ENCODE measurements around the gene RBM17. TPM values are rescaled to one million over a fixed set of nuclear protein-coding genes. Genes with fewer than 3 reads are reported as not detected.

RBM17 gene
- total and polyA plus RNA-seq, 2 of the 13 experiments (the other 11 are each of a cell fraction or from before 2014, with no cell fraction given) = 30.7 to 77.5 TPM

DNA sequence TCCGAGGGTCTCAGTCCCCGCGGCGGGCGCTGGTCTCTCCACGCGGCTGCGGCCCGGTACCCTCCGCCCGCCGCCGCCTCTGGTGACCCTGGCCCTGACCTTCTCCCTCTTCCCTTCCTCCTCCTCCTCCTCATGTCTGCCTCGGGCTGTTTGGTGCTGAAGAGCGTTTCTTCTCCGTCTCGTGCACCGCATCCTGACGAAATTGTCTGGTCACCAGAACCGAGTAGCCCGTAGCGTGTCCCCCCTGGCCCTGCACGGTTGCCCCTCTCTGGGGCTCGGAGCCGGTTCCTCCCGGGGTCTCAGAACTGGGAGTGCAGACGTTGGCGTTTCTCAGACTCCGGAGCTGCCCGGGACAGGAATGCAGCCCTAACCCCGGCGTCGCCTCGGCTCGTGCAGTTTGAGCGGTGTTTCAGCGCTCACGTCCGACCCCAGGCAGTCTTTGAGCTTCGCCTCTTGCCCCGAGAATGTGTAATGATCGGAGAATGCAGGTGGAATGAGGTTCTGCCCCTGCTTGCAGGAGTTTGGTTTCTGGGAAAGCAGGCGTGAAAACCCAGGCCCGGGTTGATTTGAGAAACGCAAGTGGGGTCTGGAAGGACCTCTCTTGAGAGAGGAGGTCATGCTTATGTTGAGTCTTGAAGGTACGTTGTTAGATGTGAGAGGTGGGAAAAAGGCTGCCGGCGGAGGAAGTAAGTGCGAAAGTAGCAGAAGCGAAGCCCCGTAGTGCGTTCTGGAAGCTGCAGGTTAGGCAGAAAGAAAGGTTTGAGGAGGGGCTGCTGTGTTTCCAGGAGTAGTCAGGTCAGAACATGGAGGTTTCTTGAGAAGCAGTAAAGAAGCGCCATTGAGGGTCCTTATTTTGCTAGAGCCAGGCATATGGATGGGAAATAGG, 743 bp downstream of the RBM17 start:
- peak overlapping the region; percentile 83 for H3K4me2 ChIP-seq (ENCODE audit: low read depth, low read length)
- H3K4me1 ChIP-seq (ENCODE audit: insufficient read depth, low read length) = peaks cover 38% of the 10 kb centered on the region
- DNase-seq (ENCODE audit: low spot score) (peak; percentile 48), ATAC-seq (peak; percentile 76), FAIRE-seq (no peak)
- no peaks in the 10 kb centered on the region; a peak in 1 of 5 replicates for H3K36me3 ChIP-seq (replicated peaks in 1 of 2; ENCODE audit: control insufficient read depth in 1 of 2, insufficient read depth in 2 of 2, low read length in 2 of 2)
- H3K9me3 ChIP-seq (ENCODE audit: low read length) = no peaks in the 10 kb centered on the region
- H3K4me3 ChIP-seq (replicated peaks in 1 of 3; ENCODE audit: insufficient read depth in 1 of 3, low read depth in 2 of 3, low read length in 3 of 3) = peak overlapping the region; percentile 90 to 99 (median 91)
- in situ Hi-C loops (cut with HindIII; ENCODE audit: extremely low pct_ligation_motif_present, low pct_unique_long_range_greater_than_20kb) = no loop called here
- BruUV-seq (replicated peaks) = no TSS peak
- intact Hi-C loops (cut with micrococcal nuclease; ENCODE audit: unreplicated experiment) = loop anchor here (2.0 to 10.0 kb wide), 3 partner anchors 53 to 313 kb away; no protein-coding TSS in a partner anchor
- H3K27me3 ChIP-seq (ENCODE audit: control insufficient read depth in 1 of 2, insufficient read depth in 2 of 2, low read length in 2 of 2) = no peaks in the 10 kb centered on the region; a peak in 1 of 5 replicates
- under 1% methylated on average over 29 of the region's 53 CpGs for WGBS (ENCODE audit: low lambda C conversion rate)
- peak overlapping the region; percentile 72 for H3K27ac ChIP-seq (ENCODE audit: extremely low read length, insufficient read depth, low read length)
- peaks cover 52% of the 10 kb centered on the region for H3K79me2 ChIP-seq (ENCODE audit: insufficient read depth, low read length)
- POLR2A ChIA-PET = interaction anchor here (1.2 kb wide), 1 partner anchor 38 kb away, joined by 3 read pairs; no protein-coding TSS in a partner anchor
- H4K20me1 ChIP-seq (ENCODE audit: insufficient read depth, low read length) = peaks cover 30% of the 10 kb centered on the region
- peak overlapping the region; percentile 95 for H3K9ac ChIP-seq (ENCODE audit: insufficient read depth, low read depth, low read length)
- CTCF ChIA-PET (ENCODE audit: low intra/inter-chr PET ratio, low total read pairs) = interaction anchor here (0.7 to 1.9 kb wide), 6 partner anchors 19 to 312 kb away, joined by 3 to 25 read pairs (median 4); partner anchors contain the start of genes IL15RA and PFKFB3
- no peak overlapping the region for H2AFZ ChIP-seq (ENCODE audit: low read length)
- TF ChIP-seq, protein P1, sequence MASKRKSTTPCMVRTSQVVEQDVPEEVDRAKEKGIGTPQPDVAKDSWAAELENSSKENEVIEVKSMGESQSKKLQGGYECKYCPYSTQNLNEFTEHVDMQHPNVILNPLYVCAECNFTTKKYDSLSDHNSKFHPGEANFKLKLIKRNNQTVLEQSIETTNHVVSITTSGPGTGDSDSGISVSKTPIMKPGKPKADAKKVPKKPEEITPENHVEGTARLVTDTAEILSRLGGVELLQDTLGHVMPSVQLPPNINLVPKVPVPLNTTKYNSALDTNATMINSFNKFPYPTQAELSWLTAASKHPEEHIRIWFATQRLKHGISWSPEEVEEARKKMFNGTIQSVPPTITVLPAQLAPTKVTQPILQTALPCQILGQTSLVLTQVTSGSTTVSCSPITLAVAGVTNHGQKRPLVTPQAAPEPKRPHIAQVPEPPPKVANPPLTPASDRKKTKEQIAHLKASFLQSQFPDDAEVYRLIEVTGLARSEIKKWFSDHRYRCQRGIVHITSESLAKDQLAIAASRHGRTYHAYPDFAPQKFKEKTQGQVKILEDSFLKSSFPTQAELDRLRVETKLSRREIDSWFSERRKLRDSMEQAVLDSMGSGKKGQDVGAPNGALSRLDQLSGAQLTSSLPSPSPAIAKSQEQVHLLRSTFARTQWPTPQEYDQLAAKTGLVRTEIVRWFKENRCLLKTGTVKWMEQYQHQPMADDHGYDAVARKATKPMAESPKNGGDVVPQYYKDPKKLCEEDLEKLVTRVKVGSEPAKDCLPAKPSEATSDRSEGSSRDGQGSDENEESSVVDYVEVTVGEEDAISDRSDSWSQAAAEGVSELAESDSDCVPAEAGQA (IDR thresholded peaks at IDR 0.05; ENCODE audit: low read depth) = no peak
- TF ChIP-seq, protein P1 (CRISPR knock-in tag; IDR thresholded peaks at IDR 0.05; ENCODE audit: borderline replicate concordance) = no peak
- TF ChIP-seq, protein P2, sequence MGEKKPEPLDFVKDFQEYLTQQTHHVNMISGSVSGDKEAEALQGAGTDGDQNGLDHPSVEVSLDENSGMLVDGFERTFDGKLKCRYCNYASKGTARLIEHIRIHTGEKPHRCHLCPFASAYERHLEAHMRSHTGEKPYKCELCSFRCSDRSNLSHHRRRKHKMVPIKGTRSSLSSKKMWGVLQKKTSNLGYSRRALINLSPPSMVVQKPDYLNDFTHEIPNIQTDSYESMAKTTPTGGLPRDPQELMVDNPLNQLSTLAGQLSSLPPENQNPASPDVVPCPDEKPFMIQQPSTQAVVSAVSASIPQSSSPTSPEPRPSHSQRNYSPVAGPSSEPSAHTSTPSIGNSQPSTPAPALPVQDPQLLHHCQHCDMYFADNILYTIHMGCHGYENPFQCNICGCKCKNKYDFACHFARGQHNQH (CRISPR knock-in tag; IDR thresholded peaks at IDR 0.05) = no peak
- no peak for TF ChIP-seq TOPORS (CRISPR knock-in tag; IDR thresholded peaks at IDR 0.05)
- no peak; the same call in 1 of the 2 replicates for TF ChIP-seq POLR2G (IDR thresholded peaks at IDR 0.05; ENCODE audit: low read depth, low read length)
- TF ChIP-seq ZNF350 (CRISPR knock-in tag; IDR thresholded peaks at IDR 0.05; ENCODE audit: borderline replicate concordance, low read depth) = 0 out of 2 replicates have a peak, but pooled peaks have one; percentile 27
- no peak; the same call in 1 of the 2 replicates for TF ChIP-seq ZNF430 (CRISPR knock-in tag; IDR thresholded peaks at IDR 0.05)
- TF ChIP-seq EEA1 (CRISPR knock-in tag; IDR thresholded peaks at IDR 0.05; ENCODE audit: borderline replicate concordance) = peak; percentile 72; the same call in 1 of the 2 replicates
- TF ChIP-seq KDM5B (CRISPR knock-in tag; IDR thresholded peaks at IDR 0.05; ENCODE audit: borderline replicate concordance) = 0 out of 2 replicates have a peak, but pooled peaks have one; percentile 42
- peak; percentile 41 for TF ChIP-seq TEAD3 (CRISPR knock-in tag; optimal IDR thresholded peaks at IDR 0.05; ENCODE audit: borderline replicate concordance)
- no peak for TF ChIP-seq MYC (CRISPR knock-in tag; IDR thresholded peaks at IDR 0.05; ENCODE audit: borderline replicate concordance)
- no peak for TF ChIP-seq BRCA1 (CRISPR knock-in tag; IDR thresholded peaks at IDR 0.05)
- peak in 1 of 2 experiments; percentile 46; a peak in 1 of 4 replicates for TF ChIP-seq POLR2A (IDR thresholded peaks at IDR 0.05; ENCODE audit: insufficient read depth in 1 of 2, low read depth in 2 of 2, low read length in 2 of 2)
- TF ChIP-seq AGO2 (optimal IDR thresholded peaks at IDR 0.05; ENCODE audit: low read depth, low read length) = peak; percentile 35
- TF ChIP-seq ZNF891 (CRISPR knock-in tag; IDR thresholded peaks at IDR 0.05) = peak; percentile 35; the same call in 1 of the 2 replicates
- TF ChIP-seq POGZ (CRISPR knock-in tag; IDR thresholded peaks at IDR 0.05) = peak; percentile 39; the same call in 1 of the 2 replicates
- TF ChIP-seq ZBTB7A (CRISPR knock-in tag; IDR thresholded peaks at IDR 0.05) = no peak

Measured in HepG2 (cell line).